Activated CD8-positive, alpha-beta memory T cell treated with anti-CD3 and anti-CD28 coated beads for 36 hours (primary cell): ENCODE measurements around the gene POLD1. TPM values are rescaled to one million over a fixed set of nuclear protein-coding genes. Genes with fewer than 3 reads are reported as not detected.
"Not testable (repeated sequence)": the region's sequence is repeated elsewhere in the genome, so short reads cannot be mapped to it uniquely, and the experiment has no call there.

Experiments
- CTCF ChIA-PET: fragments of 350-600 bp; sonication (Branson Sonifier 250); formaldehyde crosslinking; loops from one replicate; lab custom pipeline; 2021; ENCODE audit warnings: antibody characterized with exemption; lab: Charles Lee
- POLR2A ChIA-PET: fragments of 350-600 bp; sonication (Branson Sonifier 250); formaldehyde crosslinking; loops from one replicate; lab custom pipeline; 2021; ENCODE audit warnings: antibody characterized with exemption; lab: Charles Lee
- total RNA-seq, 2 experiments: library from RNA; stranded (reverse); gene quantifications; one replicate each; pipeline ENCODE4 v1.2.3, GENCODE V29; 2021

Gene POLD1
- 100 to 1,000 TPM; 173 to 183 TPM for total RNA-seq

- CTCF ChIA-PET = interaction anchor here (0.8 to 2.5 kb wide), 7 partner anchors 9 to 538 kb away, joined by 3 to 14 read pairs (median 4); partner anchors contain the start of gene NR1H2
- POLR2A ChIA-PET = interaction anchor here (0.6 to 1.4 kb wide), 8 partner anchors 8 to 187 kb away, joined by 3 to 6 read pairs (median 4); partner anchors contain the start of gene NR1H2
These were observed at the start of gene POLD1 for GRCh38 chr19:50383852-50384684. POLD1 (plus strand) TSS chr19:50384347; CDS start chr19:50398852, 14,505 bp downstream.

GRCh38 chr19:50334741-50335421 lies 49.3 kb upstream of the POLD1 start:
- ChIA-PET CTCF (interaction anchor here (0.8 to 1.6 kb wide), 3 partner anchors 12 to 34 kb away, joined by 3 to 5 read pairs (median 3); no protein-coding TSS in a partner anchor), POLR2A (no interaction called here)

GRCh38 chr19:50337031-50337430 lies 47.1 kb upstream of the POLD1 start:
- CTCF ChIA-PET = interaction anchor here (1.0 kb wide), 1 partner anchor 21 kb away, joined by 3 read pairs; no protein-coding TSS in a partner anchor
- POLR2A ChIA-PET = not testable (repeated sequence)

- ChIA-PET CTCF (interaction anchor here (0.5 kb wide), 1 partner anchor 226 kb away, joined by 4 read pairs; no protein-coding TSS in a partner anchor), POLR2A (no interaction called here)
These were observed 43.8 kb upstream of the POLD1 start for GRCh38 chr19:50340331-50340730.

GRCh38 chr19:50341091-50341564 lies 43.0 kb upstream of the POLD1 start:
- POLR2A ChIA-PET = interaction anchor here (0.7 kb wide), 1 partner anchor 10 kb away, joined by 3 read pairs; no protein-coding TSS in a partner anchor
- CTCF ChIA-PET = interaction anchor here (1.0 kb wide), 1 partner anchor 16 kb away, joined by 3 read pairs; no protein-coding TSS in a partner anchor

- ChIA-PET POLR2A (interaction anchor here (0.6 kb wide), 1 partner anchor 52 kb away, joined by 5 read pairs; no protein-coding TSS in a partner anchor), CTCF (no interaction called here)
These were observed 39.4 kb upstream of the POLD1 start for GRCh38 chr19:50344661-50345318.

- ChIA-PET CTCF (interaction anchor here (0.7 to 1.9 kb wide), 3 partner anchors 10 to 19 kb away, joined by 3 to 5 read pairs (median 5); no protein-coding TSS in a partner anchor), POLR2A (interaction anchor here (0.6 to 0.8 kb wide), 4 partner anchors 14 to 488 kb away, joined by 3 to 10 read pairs (median 3); partner anchors contain the start of gene NAPSA)
These were observed 37.0 kb upstream of the POLD1 start for GRCh38 chr19:50347089-50347581.

- CTCF ChIA-PET = interaction anchor here (1.8 kb wide), 1 partner anchor 12 kb away, joined by 4 read pairs; no protein-coding TSS in a partner anchor
These were observed 34.7 kb upstream of the POLD1 start for GRCh38 chr19:50349277-50350057.

GRCh38 chr19:50352242-50352641 lies 31.9 kb upstream of the POLD1 start:
- CTCF ChIA-PET = no interaction called here
- POLR2A ChIA-PET = interaction anchor here (0.5 to 0.6 kb wide), 2 partner anchors 38 to 408 kb away, joined by 3 to 4 read pairs; no protein-coding TSS in a partner anchor

More at GRCh38 chr19:50349277-50350057, 34.7 kb upstream of the POLD1 start:
- POLR2A ChIA-PET = no interaction called here

GRCh38 chr19:50353487-50353880 lies 30.7 kb upstream of the POLD1 start:
- POLR2A ChIA-PET, CTCF ChIA-PET: not testable (repeated sequence)

GRCh38 chr19:50356691-50357177 lies 27.4 kb upstream of the POLD1 start:
- CTCF ChIA-PET = interaction anchor here (0.6 to 2.1 kb wide), 24 partner anchors 9 to 200 kb away, joined by 3 to 14 read pairs (median 4); partner anchors contain the start of genes KCNC3, MYBPC2, NR1H2 and POLD1
- POLR2A ChIA-PET = interaction anchor here (1.0 to 1.6 kb wide), 3 partner anchors 12 to 28 kb away, joined by 3 to 6 read pairs (median 6); partner anchors contain the start of gene NR1H2

GRCh38 chr19:50357178-50358100 lies 26.7 kb upstream of the POLD1 start:
- CTCF ChIA-PET = interaction anchor here (0.6 to 2.1 kb wide), 26 partner anchors 9 to 199 kb away, joined by 3 to 14 read pairs (median 4); partner anchors contain the start of genes KCNC3, MYBPC2, NR1H2 and POLD1

GRCh38 chr19:50358483-50359327 lies 25.4 kb upstream of the POLD1 start:
- ChIA-PET CTCF (interaction anchor here (0.6 to 2.1 kb wide), 5 partner anchors 10 to 102 kb away, joined by 3 to 14 read pairs (median 4); partner anchors contain the start of gene POLD1), POLR2A (interaction anchor here (0.9 to 1.6 kb wide), 3 partner anchors 10 to 26 kb away, joined by 3 to 6 read pairs (median 4); no protein-coding TSS in a partner anchor)

More at GRCh38 chr19:50357178-50358100, 26.7 kb upstream of the POLD1 start:
- POLR2A ChIA-PET = interaction anchor here (0.9 to 1.6 kb wide), 6 partner anchors 11 to 105 kb away, joined by 3 to 6 read pairs (median 4); partner anchors contain the start of gene NR1H2

- CTCF ChIA-PET = interaction anchor here (0.6 to 1.2 kb wide), 2 partner anchors 9 to 102 kb away, joined by 3 read pairs; no protein-coding TSS in a partner anchor
- POLR2A ChIA-PET = no interaction called here
These were observed 24.8 kb upstream of the POLD1 start for GRCh38 chr19:50359328-50359818.
